Fibroblast of the conjunctiva (primary cell): ENCODE measurements around the gene MMRN1.

Experiments
- DNase-seq: peaks from one replicate; pipeline ENCODE4 v3.0.0-alpha.2; 2010; ENCODE audit warnings: low read depth

Gene MMRN1, protein sequence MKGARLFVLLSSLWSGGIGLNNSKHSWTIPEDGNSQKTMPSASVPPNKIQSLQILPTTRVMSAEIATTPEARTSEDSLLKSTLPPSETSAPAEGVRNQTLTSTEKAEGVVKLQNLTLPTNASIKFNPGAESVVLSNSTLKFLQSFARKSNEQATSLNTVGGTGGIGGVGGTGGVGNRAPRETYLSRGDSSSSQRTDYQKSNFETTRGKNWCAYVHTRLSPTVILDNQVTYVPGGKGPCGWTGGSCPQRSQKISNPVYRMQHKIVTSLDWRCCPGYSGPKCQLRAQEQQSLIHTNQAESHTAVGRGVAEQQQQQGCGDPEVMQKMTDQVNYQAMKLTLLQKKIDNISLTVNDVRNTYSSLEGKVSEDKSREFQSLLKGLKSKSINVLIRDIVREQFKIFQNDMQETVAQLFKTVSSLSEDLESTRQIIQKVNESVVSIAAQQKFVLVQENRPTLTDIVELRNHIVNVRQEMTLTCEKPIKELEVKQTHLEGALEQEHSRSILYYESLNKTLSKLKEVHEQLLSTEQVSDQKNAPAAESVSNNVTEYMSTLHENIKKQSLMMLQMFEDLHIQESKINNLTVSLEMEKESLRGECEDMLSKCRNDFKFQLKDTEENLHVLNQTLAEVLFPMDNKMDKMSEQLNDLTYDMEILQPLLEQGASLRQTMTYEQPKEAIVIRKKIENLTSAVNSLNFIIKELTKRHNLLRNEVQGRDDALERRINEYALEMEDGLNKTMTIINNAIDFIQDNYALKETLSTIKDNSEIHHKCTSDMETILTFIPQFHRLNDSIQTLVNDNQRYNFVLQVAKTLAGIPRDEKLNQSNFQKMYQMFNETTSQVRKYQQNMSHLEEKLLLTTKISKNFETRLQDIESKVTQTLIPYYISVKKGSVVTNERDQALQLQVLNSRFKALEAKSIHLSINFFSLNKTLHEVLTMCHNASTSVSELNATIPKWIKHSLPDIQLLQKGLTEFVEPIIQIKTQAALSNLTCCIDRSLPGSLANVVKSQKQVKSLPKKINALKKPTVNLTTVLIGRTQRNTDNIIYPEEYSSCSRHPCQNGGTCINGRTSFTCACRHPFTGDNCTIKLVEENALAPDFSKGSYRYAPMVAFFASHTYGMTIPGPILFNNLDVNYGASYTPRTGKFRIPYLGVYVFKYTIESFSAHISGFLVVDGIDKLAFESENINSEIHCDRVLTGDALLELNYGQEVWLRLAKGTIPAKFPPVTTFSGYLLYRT

DNA sequence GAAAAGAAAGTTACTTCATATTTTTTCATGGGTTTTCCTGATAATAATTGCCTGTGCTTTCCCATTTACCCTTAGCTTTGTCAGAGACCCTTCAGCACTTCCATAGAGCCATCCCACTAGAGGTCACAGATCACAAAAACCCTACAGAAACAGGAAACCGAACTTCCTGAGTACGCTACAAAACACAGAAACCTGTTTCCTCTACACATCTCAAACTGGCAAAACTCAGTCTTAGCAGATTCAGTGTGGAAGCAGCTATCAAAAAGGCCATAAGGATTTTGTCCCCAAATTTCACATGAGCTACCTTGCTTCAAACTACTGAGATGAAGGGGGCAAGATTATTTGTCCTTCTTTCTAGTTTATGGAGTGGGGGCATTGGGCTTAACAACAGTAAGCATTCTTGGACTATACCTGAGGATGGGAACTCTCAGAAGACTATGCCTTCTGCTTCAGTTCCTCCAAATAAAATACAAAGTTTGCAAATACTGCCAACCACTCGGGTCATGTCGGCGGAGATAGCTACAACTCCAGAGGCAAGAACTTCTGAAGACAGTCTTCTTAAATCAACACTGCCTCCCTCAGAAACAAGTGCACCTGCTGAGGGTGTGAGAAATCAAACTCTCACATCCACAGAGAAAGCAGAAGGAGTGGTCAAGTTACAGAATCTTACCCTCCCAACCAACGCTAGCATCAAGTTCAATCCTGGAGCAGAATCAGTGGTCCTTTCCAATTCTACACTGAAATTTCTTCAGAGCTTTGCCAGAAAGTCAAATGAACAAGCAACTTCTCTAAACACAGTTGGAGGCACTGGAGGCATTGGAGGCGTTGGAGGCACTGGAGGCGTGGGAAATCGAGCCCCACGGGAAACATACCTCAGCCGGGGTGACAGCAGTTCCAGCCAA lies at the start of gene MMRN1:
Gene MMRN1 (plus strand): TSS at position 206 of the 902 bp plus-strand sequence. CDS start 118 bp downstream, at position 324.
- DNase-seq: no peak

DNA sequence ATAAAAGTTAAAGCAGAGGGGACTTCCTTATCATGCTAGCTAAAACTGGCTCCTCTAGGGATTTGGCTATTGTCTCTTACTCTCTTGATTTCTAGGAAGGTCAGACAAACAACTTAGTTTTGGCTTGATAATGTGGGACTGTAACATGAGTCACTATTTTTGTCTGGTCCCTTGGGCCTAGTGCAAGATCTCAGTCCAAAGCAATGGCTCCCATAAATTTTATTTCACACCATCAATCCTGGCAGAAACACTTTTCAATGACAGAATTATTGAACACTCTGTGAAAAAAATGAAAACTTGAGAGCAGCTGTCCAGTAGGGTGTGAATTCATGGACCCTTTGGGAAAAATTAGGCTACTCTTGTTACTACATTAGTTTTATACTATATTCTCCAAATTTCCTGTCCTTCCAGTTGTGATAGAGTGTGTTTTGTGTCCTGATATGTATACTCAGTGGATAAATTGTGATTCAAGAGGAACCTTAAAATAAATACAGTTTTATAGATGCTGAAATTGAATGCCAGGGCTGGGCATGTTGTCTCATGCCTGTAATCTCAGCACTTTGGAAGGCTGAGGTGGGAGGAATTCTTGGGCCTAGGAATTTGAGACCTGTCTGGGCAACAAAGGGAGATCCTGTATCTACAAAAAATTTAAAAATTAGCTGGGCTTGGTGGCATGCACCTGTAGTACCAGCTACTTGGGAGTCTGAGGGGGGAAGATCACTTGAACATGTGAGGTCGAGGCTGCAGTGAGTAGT lies 46.9 kb upstream of the MMRN1 start:
- no peak for DNase-seq

DNA sequence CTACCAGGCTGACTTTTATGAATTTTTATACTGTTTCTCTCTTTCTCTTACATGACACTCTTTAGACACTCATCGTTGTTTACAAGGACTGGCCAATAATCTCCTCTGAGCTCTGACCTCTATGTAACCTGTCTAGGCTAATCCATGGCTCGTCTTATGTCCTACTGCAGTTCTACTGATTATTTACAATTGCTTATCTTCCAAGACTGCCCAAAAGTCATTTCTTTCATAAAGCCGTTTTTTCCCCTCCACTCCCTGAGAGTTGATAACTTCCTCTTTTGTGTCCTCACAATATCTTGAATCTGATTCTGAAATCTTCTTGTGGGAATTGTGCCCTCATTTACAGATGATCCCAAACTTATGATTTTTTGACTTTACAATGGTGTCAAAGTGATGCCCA lies 39.4 kb upstream of the MMRN1 start:
- no peak for DNase-seq

DNA sequence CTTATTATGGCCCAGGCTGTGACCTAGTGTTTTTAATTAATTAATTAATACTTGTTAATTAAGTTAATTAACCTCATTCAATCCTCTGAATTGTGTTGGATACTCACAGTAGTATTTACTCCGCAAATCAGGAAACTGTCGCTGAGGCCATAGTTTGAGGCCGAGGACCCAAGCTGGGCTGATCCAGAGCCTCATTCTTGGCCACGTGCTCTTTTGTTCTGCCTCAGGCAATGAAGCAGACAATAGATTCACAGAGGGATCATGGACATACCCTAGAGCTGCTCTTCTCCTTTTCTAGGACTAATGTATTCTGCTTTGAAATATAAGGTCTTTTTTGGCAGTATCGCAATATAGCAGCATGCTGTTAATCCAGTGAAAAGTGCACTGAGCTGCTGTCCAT lies 33.7 kb upstream of the MMRN1 start:
- no peak for DNase-seq

DNA sequence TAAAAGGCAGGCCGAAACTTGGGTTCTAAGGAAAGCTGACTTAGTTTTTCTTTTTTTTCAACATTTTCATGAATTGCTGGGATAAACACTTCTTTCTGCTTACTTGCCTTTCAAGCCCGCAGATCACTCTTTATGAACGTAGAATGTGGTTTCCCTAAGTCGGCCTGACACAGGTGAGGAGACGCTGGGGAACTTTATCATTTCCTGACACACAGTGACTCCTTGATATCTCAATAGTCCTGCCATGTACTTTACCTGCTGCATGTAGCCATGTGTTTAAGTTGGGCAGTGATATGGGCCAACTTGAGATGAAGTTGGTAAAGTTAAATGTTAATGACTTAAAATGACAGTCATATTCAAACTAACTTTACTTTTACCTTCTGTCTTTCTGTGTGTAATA lies 31.1 kb upstream of the MMRN1 start:
- no peak for DNase-seq

DNA sequence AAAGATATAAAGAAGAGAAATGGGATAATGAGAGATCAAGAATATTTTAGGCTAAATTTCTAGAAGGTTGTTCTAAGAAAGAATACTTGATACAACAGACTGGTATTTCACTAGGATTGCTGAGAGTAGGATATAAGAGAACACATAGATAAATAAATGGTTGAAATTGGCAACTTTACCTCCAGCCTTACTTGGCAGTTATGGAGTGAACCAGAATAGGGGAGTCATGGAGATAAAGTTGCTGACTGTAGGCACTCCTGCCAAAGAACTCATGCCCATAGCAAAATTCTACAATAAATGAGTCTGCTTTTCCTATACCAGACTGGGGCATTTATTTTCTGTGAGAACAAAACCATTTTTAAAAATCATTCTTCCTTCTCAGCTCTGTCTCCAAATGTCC lies 26.4 kb upstream of the MMRN1 start:
- no peak for DNase-seq

DNA sequence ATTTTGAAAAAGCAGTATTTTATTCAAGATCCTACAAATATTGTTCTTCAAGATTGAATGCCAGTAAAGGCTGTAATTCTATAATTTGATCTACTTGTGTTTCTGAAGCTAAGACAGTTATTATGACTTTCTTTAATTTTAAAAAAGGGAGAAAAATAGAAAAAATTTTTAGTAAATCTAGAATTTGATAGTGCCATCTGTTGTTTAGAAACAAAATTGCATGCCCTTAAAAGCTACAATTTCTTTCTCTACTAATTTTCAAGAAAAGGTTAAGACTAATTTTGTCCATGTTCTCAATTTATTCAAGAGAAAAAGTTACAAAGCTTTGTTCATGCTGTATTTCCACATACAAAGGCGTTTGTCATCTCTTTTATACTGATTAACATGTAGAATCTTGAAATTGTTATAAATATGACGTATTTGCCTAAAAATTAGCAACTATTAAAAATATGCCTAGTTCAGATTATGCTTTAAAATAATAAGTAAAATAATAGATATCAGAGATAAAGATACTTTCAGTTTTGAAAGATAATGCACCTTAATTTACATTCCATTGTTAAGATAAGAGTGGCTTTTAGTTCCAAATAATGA lies 25.6 kb upstream of the MMRN1 start:
- DNase-seq: no peak

DNA sequence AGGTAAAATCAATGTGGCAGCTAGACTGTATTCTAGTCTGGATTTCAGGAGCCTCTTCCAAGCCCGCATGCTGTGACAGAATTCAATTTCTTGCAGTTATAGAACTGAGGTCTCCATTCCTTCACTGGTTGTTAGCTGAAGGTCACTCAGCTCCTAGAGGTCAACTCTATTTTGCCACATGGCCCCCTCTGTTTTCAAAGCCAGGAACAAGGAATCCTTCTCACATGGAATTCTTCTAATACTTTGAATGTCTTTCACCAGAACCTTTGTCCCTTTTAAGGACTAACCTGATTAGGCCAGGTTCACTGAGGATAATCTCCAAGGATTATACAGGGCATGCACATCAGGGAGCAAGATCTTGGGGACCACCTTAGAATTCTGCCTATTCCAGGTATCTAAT lies 23.4 kb upstream of the MMRN1 start:
- no peak for DNase-seq

DNA sequence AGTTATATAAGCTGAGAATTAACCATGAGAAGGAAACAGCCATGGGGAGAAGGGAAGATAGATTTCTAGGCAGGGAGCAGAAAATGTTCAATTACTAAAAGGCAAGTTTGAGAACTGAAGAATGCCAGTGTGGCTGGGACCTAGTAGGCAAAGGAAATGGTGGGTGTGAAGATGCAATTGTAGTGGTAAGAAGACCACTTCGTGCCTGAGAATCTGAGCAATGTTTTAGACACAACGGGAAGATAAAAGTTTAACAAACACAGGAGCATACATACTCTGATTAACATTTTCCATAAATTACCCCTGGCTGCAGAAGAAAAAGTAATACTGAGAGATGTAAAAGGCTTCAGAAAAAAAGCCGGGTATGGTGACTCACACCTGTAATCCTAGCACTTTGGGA lies 18.1 kb upstream of the MMRN1 start:
- DNase-seq: no peak

DNA sequence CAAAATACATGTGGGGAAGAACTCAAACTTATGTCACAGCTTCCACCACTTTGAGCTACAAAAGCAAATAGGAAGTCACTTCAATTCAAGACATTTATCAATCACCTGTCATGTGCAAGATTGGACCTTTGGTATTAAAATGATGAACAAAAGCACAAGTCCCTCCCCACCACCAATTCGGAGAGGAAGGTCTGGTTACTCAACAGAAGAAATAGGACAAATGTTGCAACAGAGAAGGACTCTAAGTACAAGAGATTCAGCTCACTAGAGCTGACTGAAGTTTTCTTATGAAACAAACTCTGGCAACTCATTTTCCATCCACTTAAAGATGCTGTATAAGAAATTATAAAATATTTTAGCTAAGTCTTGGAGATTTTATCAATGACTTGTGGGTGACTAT lies 16.0 kb upstream of the MMRN1 start:
- no peak for DNase-seq

DNA sequence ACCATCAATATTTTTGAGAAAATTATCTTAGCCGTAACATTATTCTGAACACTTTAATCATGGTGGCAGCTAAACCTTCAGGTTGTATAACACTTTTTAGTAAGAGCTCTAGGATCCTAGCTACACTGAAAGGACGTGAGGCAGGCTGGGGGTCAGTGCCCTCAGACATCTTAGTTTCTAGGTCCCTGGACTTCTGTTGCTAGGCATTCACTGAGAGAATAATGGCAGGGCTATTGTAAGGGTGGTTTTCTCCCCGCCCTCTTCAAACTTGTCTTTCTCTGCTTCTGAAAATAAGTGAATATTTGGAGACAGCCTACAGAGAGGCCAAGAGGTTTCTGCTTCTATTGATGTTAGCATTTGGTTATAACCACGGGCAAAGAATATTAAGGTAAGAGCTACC lies 15.4 kb upstream of the MMRN1 start:
- no peak for DNase-seq

DNA sequence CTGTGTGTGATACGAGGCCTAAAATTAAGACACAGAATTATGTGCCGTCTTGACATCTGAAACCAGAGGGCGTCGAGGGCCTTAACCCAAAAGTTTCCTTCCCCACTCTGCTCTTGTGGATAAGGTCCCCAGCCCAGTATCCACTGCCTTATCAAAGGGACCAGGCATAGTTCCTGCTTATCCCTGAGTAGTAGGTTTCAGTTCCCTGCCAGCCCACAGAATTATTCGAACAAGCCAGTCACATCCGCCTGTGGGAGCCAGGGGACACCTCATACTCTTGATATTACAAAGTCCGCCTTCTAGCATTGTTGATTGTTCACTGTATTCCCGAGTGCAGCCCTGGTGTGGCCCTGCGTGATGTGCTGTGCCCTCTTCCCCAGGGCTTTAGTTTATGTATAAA lies 5.4 kb upstream of the MMRN1 start:
- no peak for DNase-seq

DNA sequence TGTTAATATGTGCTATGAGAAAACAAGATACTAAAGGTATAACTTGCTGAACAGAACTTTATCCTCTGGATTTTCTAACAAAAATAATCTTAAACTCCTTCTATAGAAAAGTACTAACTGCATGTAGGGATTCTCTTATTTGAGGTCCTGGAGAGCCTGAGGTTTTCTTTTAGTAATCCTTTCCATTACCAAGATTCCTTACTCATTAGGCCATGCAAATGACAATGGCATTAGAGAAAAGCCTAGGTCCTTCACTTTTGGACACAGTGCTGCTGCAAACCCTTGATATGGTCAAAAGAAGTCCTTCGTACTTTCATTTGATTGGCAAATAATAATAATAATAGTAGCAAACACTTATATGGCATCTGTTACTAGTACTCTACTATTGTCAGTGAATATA lies 3.2 kb downstream of the MMRN1 start:
- DNase-seq: no peak

DNA sequence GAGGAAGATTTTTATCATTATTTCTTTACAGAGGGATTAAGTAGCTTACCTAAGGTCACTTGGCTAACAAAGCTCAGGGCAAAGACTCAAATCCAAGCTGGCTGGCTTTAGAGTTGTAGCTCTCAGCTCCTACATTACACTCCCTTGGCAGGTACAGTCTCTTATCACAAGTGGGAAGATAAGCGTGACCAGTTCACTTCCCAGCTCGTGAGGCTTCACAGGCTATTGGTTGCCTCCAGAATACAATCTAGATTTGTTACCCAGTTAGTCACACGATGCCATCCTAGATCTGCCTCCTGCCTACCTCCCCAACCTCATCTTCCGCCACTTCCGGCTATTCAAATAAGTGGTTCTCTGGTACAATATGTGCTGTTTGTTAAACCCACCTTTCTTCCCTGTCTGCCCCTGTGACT lies 3.7 kb downstream of the MMRN1 start:
- no peak for DNase-seq

DNA sequence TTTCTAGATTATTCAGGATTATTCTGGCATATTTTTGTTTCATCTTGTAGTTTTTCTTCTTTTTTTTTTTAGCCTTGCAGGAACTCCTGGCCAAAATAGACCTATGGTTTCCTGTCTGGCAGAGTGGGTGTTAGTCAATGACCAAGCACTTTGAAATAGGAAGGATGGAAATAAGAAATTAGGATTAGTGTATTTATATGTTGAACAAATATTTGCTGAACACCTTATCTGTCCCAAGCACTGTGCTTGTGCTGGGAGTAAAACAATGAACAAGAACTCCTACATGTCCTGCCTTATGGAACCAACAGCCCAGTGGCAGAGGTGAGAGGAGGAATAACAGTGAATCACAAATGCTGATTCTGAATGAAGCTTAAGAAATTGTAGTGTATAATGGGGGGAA lies 4.5 kb downstream of the MMRN1 start:
- no peak for DNase-seq

DNA sequence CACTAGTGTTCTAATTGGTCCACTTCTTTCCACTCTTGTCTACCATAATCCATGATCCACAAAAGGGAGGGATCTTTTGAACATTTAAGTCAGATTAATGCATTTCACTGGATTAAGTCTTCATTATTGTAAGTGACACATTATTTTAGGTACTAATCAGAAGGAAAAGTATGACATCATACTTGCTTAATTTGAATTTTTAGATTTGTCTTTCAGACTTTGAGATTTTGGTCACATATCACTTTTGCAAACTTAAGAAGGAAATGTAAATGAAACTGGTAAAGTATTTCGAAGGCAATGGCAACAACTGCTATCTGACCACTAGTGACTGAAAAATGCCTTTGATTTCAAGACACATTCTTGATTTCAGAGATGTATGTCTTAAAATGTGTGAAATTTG lies 5.2 kb downstream of the MMRN1 start:
- DNase-seq: no peak

DNA sequence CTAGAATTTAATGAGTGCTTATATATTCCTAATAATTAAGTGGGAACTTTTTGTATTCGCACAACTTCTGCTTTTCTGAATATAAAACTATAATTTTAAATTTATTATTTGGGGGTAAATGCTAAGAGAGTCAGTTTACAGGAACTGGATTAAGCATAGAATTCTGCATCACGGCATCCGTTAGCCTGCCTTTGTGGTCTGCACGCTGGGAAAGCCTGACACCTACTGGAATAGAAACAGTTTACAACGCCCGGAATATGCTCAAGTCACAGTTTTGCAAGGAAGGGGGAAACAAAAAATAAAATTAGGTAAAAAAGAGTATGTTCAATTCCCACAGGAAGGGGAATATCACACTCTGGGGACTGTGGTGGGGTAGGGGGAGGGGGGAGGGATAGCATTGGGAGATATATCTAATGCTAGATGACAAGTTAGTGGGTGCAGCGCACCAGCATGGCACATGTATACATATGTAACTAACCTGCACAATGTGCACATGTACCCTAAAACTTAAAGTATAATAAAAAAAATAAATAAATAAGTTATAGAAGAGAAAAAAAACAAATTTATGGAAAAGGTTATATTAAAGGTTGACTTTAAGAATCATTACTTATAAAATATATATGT lies 7.3 kb downstream of the MMRN1 start:
- DNase-seq: peak; percentile 21

DNA sequence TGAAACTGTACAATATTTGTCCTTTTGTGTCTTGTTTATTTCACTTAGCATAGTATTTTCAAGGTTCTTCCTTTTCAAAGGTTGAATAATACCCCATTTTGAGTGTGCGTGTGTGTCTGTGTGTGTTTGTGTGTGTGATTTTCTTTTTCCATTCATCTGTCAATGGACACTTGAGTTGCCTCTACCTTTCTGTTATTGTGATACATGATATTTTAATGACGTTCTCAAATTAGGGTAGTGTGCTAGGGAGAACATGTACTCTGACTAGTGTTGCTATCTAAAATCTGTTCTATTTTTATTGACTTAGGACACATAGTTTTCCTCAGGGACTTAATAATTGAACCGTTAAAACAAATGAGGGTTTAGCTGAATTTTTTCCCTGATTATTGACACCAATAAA lies 9.9 kb downstream of the MMRN1 start:
- DNase-seq: no peak

DNA sequence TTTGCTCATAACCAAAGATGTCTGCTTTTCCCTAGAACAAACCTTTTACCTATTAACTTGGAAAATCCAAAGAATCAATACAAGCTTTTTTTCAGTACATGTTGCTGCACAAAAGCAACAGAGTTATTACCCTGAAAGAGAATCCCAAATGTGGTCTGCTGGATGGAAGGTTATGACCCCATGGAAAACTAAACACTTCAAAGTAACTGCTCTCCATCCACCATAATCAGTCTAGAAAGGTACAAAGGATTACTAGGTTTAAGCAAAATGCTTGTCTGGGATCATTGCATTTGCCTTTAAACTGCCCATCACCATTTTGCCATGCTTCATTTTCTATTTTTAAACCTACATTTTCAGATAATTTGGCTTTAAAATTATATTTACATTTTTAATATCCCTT lies 11.7 kb downstream of the MMRN1 start:
- no peak for DNase-seq
